Activated naive CD8-positive, alpha-beta T cell treated with anti-CD3 and anti-CD28 coated beads, Interleukin-2, amount 10 ng/mL, durations not matched to agents 7 days and 5 days (primary cell): ENCODE measurements around the gene APBA2. TPM values are rescaled to one million over a fixed set of nuclear protein-coding genes. Genes with fewer than 3 reads are reported as not detected.

Experiments used
- ATAC-seq: fragments of 150-1000 bp; cut with Tn5 transposase; one replicate; pipeline ENCODE4 v1.10.0; 2021; ENCODE audit warnings: low read depth, moderate library complexity
- POLR2A ChIA-PET: fragments of 350-600 bp; sonication (Branson Sonifier 250); formaldehyde crosslinking; loops from one replicate; lab custom pipeline; 2021; ENCODE audit warnings: antibody characterized with exemption; lab: Charles Lee
- DNase-seq: peaks from one replicate; pipeline ENCODE4 v3.0.0; 2021
- H3K27ac Mint-ChIP-seq: one replicate; pipeline ENCODE4 v1.8.0; 2022; ENCODE audit warnings: mild to moderate bottlenecking, mixed read lengths
- H3K27me3 Mint-ChIP-seq: one replicate; pipeline ENCODE4 v1.8.0; 2022; ENCODE audit warnings: mild to moderate bottlenecking, moderate library complexity, mixed read lengths
- H3K36me3 Mint-ChIP-seq: one replicate; pipeline ENCODE4 v1.8.0; 2021; ENCODE audit warnings: mild to moderate bottlenecking, mixed read lengths
- H3K4me1 Mint-ChIP-seq: one replicate; pipeline ENCODE4 v1.8.0; 2021; ENCODE audit warnings: mixed read lengths
- H3K4me3 Mint-ChIP-seq: one replicate; pipeline ENCODE4 v1.8.0; 2022; ENCODE audit warnings: mild to moderate bottlenecking, moderate library complexity, mixed read lengths
- H3K9me3 Mint-ChIP-seq: one replicate; pipeline ENCODE4 v1.8.0; 2021; ENCODE audit warnings: mixed read lengths
- total RNA-seq, 2 experiments: library from RNA; stranded (reverse); gene quantifications; one replicate each; pipeline ENCODE4 v1.2.3, GENCODE V29; 2021

APBA2 gene
- total RNA-seq, 2 experiments from 2014 or later, result 65.1 to 66.0 TPM

DNA sequence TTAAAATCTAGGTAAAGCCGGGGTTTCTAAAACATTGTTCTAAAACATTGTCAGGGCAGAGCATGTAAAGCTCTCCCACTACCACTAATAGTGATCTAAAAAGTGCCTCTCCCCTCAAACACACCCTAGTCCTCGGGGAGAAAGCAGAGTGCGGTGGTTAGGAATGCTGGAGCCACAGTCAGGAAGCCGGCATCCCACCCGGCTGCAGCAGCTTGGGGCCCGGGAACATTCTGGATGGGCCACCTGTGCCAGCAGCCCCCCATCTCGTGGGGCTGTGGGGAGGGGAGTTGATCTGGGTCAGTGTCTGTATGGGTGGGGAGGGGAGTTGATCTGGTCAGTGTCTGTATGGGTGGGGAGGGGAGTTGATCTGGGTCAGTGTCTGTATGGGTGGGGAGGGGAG, 176.9 kb downstream of the APBA2 start:
- Mint-ChIP-seq H3K27ac (no peak overlapping the region), H3K4me3 (no peak overlapping the region), H3K27me3 (no peaks in the 10 kb centered on the region), H3K36me3 (peaks cover 4% of the 10 kb centered on the region), H3K4me1 (peaks cover 13% of the 10 kb centered on the region), H3K9me3 (no peaks in the 10 kb centered on the region)
- POLR2A ChIA-PET, result no interaction called here
- ATAC-seq, result no peak
- no peak for DNase-seq

- Mint-ChIP-seq H3K4me1 (peaks cover 8% of the 10 kb centered on the region), H3K4me3 (no peak overlapping the region), H3K27ac (no peak overlapping the region), H3K36me3 (peaks cover under 1% of the 10 kb centered on the region), H3K27me3 (no peaks in the 10 kb centered on the region), H3K9me3 (no peaks in the 10 kb centered on the region)
- ATAC-seq (no peak), DNase-seq (no peak)
- POLR2A ChIA-PET, result interaction anchor here (0.6 kb wide), 1 partner anchor 12 kb away, joined by 3 read pairs; no protein-coding TSS in a partner anchor
Observed at GRCh38 chr15:29063646-29064045, 177.9 kb downstream of the APBA2 start.

GRCh38 chr15:29064290-29064689, 178.5 kb downstream of the APBA2 start:
- ATAC-seq (no peak), DNase-seq (no peak)
- Mint-ChIP-seq H3K4me3 (no peak overlapping the region), H3K36me3 (peaks cover 6% of the 10 kb centered on the region), H3K27ac (no peak overlapping the region), H3K4me1 (peaks cover 8% of the 10 kb centered on the region), H3K9me3 (peaks cover 4% of the 10 kb centered on the region), H3K27me3 (no peaks in the 10 kb centered on the region)
- POLR2A ChIA-PET, result no interaction called here

DNA sequence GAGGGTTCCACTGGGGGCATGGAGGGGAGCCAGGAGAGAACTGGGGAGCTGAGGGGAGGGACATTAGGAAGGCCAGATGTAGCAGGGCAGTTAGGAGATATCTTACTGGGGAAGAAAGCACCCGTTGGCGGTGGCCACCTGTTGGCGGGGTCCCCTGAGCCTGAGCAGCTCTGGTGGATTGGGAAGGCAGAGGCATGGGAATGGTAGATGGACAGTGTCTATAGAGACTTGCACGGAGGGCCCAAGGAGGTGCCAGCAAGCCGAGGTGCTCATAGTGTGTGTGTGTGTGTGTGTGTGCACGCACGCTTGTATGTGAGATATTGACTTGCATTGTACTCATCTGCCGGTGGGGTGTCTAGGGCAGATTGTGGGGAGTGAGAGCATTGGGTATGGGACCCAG, 179.0 kb downstream of the APBA2 start:
- Mint-ChIP-seq H3K27ac (no peak overlapping the region), H3K4me1 (peaks cover 8% of the 10 kb centered on the region), H3K9me3 (peaks cover 5% of the 10 kb centered on the region), H3K4me3 (no peak overlapping the region), H3K27me3 (no peaks in the 10 kb centered on the region), H3K36me3 (peaks cover 10% of the 10 kb centered on the region)
- no peak for DNase-seq
- POLR2A ChIA-PET, result no interaction called here
- no peak for ATAC-seq

DNA sequence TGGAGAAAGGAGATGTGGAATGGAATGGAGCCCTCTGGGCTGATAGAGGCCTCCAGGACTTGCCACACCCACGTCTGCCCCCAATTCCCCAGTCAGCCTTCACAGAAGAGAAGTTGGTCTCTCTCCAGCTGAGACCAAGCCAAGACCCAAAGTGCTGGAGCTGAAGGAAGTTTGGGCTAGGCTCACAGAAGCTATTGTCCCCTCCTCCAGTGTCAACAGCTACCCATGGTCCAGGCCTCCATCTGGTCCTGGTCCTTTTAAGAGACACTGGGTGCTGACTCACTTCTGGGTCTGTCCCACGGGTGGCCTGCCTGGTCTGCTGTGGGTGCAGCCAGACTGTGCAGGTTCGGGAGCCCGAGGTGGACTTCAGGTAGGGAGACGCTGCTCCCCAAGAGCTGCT, 179.8 kb downstream of the APBA2 start:
- peaks cover 6% of the 10 kb centered on the region for H3K9me3 Mint-ChIP-seq
- POLR2A ChIA-PET, result no interaction called here
- ATAC-seq (no peak), DNase-seq (no peak)
- peaks cover 15% of the 10 kb centered on the region for H3K36me3 Mint-ChIP-seq
- H3K27ac Mint-ChIP-seq, result no peak overlapping the region
- peaks cover 8% of the 10 kb centered on the region for H3K4me1 Mint-ChIP-seq
- no peak overlapping the region for H3K4me3 Mint-ChIP-seq
- H3K27me3 Mint-ChIP-seq, result no peaks in the 10 kb centered on the region

DNA sequence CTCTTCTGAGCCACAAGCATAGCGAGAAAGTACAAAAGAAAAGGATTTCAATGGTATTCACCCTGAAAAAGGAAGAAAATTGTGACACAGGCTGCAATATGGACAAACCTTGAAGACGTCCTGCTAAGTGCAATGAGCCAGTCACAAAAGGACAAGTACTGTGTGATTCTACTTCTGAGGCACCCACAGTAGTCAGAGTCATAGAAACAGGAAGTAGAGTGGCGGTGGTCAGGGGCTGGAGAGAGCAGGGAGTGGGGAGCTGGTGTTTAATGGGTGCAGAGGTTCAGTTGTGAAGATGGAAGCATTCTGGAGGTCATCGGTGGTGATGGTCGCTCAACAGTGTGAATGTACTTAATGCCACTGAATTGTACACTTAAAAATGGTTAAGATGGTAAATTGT, 180.5 kb downstream of the APBA2 start:
- Mint-ChIP-seq H3K27ac (no peak overlapping the region), H3K4me1 (peaks cover 8% of the 10 kb centered on the region), H3K9me3 (peaks cover 6% of the 10 kb centered on the region), H3K36me3 (peaks cover 15% of the 10 kb centered on the region), H3K4me3 (no peak overlapping the region), H3K27me3 (no peaks in the 10 kb centered on the region)
- ATAC-seq (no peak), DNase-seq (no peak)
- POLR2A ChIA-PET, result no interaction called here

DNA sequence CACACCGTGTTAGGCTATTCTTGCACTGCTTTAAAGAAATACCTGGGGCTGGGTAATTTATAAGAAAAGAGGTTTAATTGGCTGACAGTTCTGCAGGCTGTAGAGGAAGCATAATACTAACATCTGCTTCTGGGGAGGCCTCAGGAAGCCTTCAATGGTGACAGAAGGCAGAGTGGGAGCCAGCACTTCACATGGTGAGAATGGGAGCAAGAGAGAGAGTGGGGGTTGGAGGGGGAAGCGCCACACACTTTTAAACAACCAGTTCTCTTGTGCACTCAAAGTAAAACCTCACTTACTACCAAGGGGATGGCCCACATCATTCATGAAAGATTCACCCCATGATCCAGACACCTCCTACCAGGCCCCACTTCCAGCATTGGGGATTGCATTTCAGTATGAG, 181.1 kb downstream of the APBA2 start:
- Mint-ChIP-seq H3K27me3 (no peaks in the 10 kb centered on the region), H3K36me3 (peaks cover 15% of the 10 kb centered on the region), H3K4me3 (no peak overlapping the region), H3K9me3 (peaks cover 6% of the 10 kb centered on the region), H3K27ac (no peak overlapping the region), H3K4me1 (peaks cover 8% of the 10 kb centered on the region)
- POLR2A ChIA-PET, result no interaction called here
- DNase-seq (no peak), ATAC-seq (no peak)

DNA sequence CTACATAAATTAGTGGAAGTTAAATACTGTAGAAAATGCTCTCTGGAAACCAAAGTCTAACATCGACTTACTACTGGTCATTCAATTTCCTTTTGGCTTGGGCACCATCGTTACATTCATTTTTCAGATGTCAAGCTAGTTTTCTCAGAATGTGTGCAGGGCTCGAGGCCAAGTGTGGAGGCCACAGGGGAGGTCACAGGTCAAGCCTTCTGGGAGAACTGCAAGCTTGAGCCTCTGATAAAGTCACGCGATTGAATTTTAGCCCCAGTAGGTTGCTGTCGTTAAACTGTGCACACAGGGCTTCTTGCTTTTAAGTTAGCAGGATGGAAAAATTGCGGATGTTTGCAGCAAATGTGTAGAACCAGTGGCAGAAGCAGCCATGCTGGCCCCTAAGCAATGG, 182.2 kb downstream of the APBA2 start:
- Mint-ChIP-seq H3K36me3 (peaks cover 19% of the 10 kb centered on the region), H3K4me3 (no peak overlapping the region), H3K9me3 (peaks cover 6% of the 10 kb centered on the region), H3K27ac (no peak overlapping the region), H3K27me3 (no peaks in the 10 kb centered on the region), H3K4me1 (peaks cover 10% of the 10 kb centered on the region)
- ATAC-seq (no peak), DNase-seq (no peak)
- POLR2A ChIA-PET, result no interaction called here

GRCh38 chr15:29070471-29071231, 184.9 kb downstream of the APBA2 start:
- H3K36me3 Mint-ChIP-seq, result peaks cover 26% of the 10 kb centered on the region
- no peak for ATAC-seq
- peaks cover 5% of the 10 kb centered on the region for H3K4me1 Mint-ChIP-seq
- no peak overlapping the region for H3K4me3 Mint-ChIP-seq
- DNase-seq, result no peak
- no peak overlapping the region for H3K27ac Mint-ChIP-seq
- POLR2A ChIA-PET, result no interaction called here
- peaks cover 6% of the 10 kb centered on the region for H3K9me3 Mint-ChIP-seq
- H3K27me3 Mint-ChIP-seq, result no peaks in the 10 kb centered on the region

DNA sequence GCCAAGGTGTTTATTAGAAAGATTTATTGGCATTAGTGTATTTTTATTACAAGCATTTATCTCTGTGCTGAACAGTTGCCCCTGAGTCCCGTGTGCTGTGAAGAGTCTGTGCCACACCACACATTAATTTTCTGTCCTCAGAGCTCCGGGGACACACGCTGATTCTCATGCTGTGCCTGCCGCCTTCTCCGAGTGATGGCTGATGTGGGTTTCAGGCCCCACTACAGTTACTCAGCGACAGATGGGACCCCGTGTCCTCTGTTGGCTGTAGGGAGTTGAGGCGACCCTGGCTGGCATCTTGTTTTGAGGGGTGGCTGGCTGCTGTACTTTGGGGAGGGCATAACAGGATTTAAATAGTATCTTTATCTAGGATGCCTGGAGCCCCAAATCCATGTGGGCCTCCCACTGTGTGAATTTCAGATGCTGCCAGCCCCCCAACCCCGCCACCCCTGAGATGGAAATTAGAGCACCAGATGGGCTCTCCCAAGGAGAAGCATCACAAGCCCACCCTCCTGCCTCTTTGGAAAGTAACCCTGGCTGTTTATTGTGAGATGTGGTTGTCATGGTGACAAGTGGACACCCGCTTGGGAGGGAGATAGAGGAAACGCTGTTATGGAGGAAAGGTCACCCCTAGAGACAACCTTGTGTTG, 185.6 kb downstream of the APBA2 start:
- no peak overlapping the region for H3K27ac Mint-ChIP-seq
- POLR2A ChIA-PET, result no interaction called here
- H3K36me3 Mint-ChIP-seq, result peaks cover 26% of the 10 kb centered on the region
- no peaks in the 10 kb centered on the region for H3K27me3 Mint-ChIP-seq
- peaks cover 6% of the 10 kb centered on the region for H3K9me3 Mint-ChIP-seq
- no peak overlapping the region for H3K4me3 Mint-ChIP-seq
- H3K4me1 Mint-ChIP-seq, result peaks cover 3% of the 10 kb centered on the region
- ATAC-seq, result no peak
- DNase-seq, result no peak

- Mint-ChIP-seq H3K4me3 (no peak overlapping the region), H3K27ac (no peak overlapping the region), H3K9me3 (peaks cover 6% of the 10 kb centered on the region), H3K36me3 (peaks cover 26% of the 10 kb centered on the region), H3K27me3 (no peaks in the 10 kb centered on the region), H3K4me1 (peaks cover 2% of the 10 kb centered on the region)
- DNase-seq (no peak), ATAC-seq (no peak)
- POLR2A ChIA-PET, result no interaction called here
Observed at GRCh38 chr15:29071882-29072273, 186.1 kb downstream of the APBA2 start.

DNA sequence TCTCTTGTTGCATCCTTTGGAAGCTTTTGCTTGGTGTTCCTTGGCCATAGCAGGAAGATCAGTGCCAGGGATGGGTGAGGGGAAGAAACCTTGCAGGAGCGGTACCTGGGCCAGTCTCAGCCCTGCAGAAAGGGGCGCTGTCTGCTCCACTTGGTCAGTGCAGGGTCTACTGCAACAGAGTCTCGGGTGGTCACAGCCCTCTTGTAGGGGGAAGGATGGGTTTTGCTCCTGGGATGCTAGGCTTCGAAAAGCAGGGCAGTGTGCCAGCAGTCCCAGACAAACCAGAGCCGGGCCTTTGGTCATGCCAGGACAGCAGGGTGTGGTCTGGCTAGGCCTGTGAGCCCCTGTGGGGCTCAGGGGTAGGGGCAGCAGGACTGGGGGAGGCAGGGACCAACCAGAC, 186.7 kb downstream of the APBA2 start:
- DNase-seq, result no peak
- Mint-ChIP-seq H3K27me3 (no peaks in the 10 kb centered on the region), H3K27ac (no peak overlapping the region), H3K4me1 (peaks cover 2% of the 10 kb centered on the region), H3K36me3 (peaks cover 26% of the 10 kb centered on the region), H3K4me3 (no peak overlapping the region), H3K9me3 (peaks cover 6% of the 10 kb centered on the region)
- no peak for ATAC-seq
- POLR2A ChIA-PET, result no interaction called here

DNA sequence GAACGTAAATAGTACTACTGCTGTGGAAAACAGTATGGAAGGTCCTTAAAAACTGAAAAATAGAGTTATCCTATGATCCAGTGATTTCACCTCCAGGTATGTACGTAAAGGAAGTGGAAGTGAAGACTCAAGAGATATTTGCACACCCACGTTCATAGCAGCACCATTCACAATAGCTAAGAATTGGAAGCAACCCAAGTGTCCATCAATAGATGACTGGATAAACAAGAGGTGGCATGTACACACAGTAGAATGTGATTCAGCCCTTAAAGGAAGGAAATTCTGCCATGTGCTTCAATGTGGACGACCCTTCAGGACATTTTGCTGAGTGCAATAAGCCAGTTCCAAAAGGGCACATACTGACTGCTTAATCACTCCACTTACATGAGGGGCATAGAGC, 188.3 kb downstream of the APBA2 start:
- peaks cover 22% of the 10 kb centered on the region for H3K36me3 Mint-ChIP-seq
- H3K4me3 Mint-ChIP-seq, result no peak overlapping the region
- peaks cover 4% of the 10 kb centered on the region for H3K9me3 Mint-ChIP-seq
- POLR2A ChIA-PET, result no interaction called here
- DNase-seq, result no peak
- no peak for ATAC-seq
- H3K27ac Mint-ChIP-seq, result no peak overlapping the region
- peaks cover 2% of the 10 kb centered on the region for H3K4me1 Mint-ChIP-seq
- H3K27me3 Mint-ChIP-seq, result no peaks in the 10 kb centered on the region

GRCh38 chr15:29078541-29078940, 192.8 kb downstream of the APBA2 start:
- Mint-ChIP-seq H3K36me3 (peaks cover 8% of the 10 kb centered on the region), H3K4me3 (no peak overlapping the region), H3K4me1 (no peaks in the 10 kb centered on the region), H3K27ac (no peak overlapping the region), H3K27me3 (no peaks in the 10 kb centered on the region), H3K9me3 (no peaks in the 10 kb centered on the region)
- no peak for DNase-seq
- no peak for ATAC-seq
- POLR2A ChIA-PET, result no interaction called here
